ENCODE results near the gene COL17A1. TPM values are rescaled to one million over a fixed set of nuclear protein-coding genes. Genes with fewer than 3 reads are reported as not detected.

The COL17A1 gene
- total and polyA plus RNA-seq, 2 experiments from 2014 or later, result 0.18 TPM; not detected in 1

DNA sequence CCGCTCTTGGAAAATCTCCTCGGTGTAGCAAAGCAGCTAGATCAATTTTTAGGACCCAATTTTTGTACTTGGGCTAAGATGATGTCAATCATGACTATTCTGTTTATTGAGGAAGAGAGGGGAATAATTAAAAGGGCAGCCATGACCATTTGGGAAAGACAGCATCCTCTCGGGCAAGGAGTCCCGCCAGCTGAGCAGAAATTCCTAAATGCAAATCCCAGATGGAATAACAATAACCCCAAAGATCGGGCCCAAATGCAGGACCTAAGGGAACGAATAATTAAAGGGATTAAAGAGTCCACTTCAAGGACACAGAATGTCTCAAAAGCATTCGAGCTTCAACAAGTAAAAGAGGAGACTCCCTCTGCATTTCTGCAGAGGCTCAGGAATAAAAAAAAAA, 18.7 kb downstream of the COL17A1 start:
- no peak for DNase-seq (ENCODE audit: low read depth in 1 of 2, low spot score in 1 of 2)
- H3K4me3 ChIP-seq, result no peak overlapping the region
- no peak overlapping the region for H3K27ac ChIP-seq
- TF ChIP-seq, protein P1, sequence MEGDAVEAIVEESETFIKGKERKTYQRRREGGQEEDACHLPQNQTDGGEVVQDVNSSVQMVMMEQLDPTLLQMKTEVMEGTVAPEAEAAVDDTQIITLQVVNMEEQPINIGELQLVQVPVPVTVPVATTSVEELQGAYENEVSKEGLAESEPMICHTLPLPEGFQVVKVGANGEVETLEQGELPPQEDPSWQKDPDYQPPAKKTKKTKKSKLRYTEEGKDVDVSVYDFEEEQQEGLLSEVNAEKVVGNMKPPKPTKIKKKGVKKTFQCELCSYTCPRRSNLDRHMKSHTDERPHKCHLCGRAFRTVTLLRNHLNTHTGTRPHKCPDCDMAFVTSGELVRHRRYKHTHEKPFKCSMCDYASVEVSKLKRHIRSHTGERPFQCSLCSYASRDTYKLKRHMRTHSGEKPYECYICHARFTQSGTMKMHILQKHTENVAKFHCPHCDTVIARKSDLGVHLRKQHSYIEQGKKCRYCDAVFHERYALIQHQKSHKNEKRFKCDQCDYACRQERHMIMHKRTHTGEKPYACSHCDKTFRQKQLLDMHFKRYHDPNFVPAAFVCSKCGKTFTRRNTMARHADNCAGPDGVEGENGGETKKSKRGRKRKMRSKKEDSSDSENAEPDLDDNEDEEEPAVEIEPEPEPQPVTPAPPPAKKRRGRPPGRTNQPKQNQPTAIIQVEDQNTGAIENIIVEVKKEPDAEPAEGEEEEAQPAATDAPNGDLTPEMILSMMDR (IDR thresholded peaks at IDR 0.05; ENCODE audit: low read depth, low read length), result no peak
- H3K27me3 ChIP-seq, result no peaks in the 10 kb centered on the region
- peaks cover 16% of the 10 kb centered on the region for H3K4me1 ChIP-seq (ENCODE audit: low read depth)
- H3K36me3 ChIP-seq, result no peaks in the 10 kb centered on the region
- H3K9me3 ChIP-seq (ENCODE audit: low read depth), result no peaks in the 10 kb centered on the region

DNA sequence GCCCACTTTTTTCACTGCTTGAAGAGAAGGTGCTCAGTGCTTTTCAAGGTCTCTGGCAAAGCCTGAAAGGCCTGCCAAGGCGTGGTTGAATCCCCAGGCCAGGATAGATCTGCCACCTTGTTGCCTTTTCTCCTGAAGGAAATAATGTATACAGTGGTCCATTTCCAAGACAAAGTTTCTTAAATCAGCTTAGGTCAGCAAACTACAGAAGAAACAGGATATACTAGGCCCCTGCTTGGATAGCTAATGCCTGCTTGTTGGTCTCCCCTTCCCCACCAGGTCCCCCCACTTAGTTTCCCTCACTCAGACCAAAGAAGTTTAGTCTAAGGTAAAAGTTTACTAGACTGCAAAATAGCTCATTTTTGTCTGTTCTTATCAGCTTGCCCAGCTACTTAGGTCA, 19.9 kb downstream of the COL17A1 start:
- H3K9me3 ChIP-seq (ENCODE audit: low read depth), result no peaks in the 10 kb centered on the region
- H3K27me3 ChIP-seq, result no peaks in the 10 kb centered on the region
- H3K27ac ChIP-seq, result no peak overlapping the region
- no peak for DNase-seq (ENCODE audit: low read depth in 1 of 2, low spot score in 1 of 2)
- TF ChIP-seq, protein P1 (IDR thresholded peaks at IDR 0.05; ENCODE audit: low read depth, low read length), result no peak
- H3K36me3 ChIP-seq, result no peaks in the 10 kb centered on the region
- peaks cover 16% of the 10 kb centered on the region for H3K4me1 ChIP-seq (ENCODE audit: low read depth)
- no peak overlapping the region for H3K4me3 ChIP-seq

DNA sequence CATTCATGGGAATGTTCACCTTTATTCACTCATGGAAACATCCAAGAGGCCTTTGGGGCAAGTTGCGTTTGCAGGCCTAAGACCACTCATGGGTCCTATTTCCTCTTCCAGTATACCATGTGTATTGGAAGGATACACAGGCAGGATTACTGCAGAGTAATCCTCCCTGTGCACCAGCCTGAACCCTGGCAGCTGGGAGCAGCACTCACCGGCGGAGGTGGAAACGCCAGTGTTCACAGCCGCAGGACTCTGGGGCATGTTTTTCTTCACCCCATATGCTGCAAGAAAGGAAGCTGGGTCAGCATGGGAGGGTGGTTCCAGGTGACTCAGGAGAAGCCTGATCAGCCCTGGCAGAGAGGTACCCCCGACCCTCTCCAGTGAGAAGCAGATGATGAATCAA, 24.5 kb downstream of the COL17A1 start:
- Histone ChIP-seq H3K9me3 (ENCODE audit: low read depth) (no peaks in the 10 kb centered on the region), H3K36me3 (no peaks in the 10 kb centered on the region), H3K27me3 (no peaks in the 10 kb centered on the region), H3K27ac (no peak overlapping the region), H3K4me3 (no peak overlapping the region), H3K4me1 (ENCODE audit: low read depth) (peaks cover 5% of the 10 kb centered on the region)
- no peak for DNase-seq (ENCODE audit: low read depth in 1 of 2, low spot score in 1 of 2)
- TF ChIP-seq, protein P1 (IDR thresholded peaks at IDR 0.05; ENCODE audit: low read depth, low read length), result no peak

DNA sequence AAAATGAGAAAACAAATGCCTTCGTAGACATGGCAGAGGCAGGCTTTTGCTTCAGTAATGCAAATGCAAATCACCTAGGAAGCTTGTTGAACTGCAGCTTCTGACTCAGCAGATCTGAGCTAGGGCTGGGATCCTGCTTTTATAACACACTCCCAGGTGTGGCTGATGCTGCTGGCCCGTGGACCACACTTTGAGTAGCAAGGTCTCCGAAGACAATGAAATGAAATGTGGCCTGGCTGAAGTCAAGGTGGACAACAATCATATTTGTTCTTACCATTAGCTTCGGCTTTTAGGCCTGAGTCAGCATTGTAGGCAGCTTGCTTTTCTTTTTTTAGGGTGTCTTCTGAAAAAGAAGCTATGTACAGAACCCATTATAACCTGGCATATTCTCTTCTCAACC, 26.3 kb downstream of the COL17A1 start:
- Histone ChIP-seq H3K4me1 (ENCODE audit: low read depth) (no peaks in the 10 kb centered on the region), H3K27ac (no peak overlapping the region), H3K36me3 (no peaks in the 10 kb centered on the region), H3K9me3 (ENCODE audit: low read depth) (no peaks in the 10 kb centered on the region), H3K4me3 (no peak overlapping the region), H3K27me3 (no peaks in the 10 kb centered on the region)
- DNase-seq (ENCODE audit: low read depth in 1 of 2, low spot score in 1 of 2), result no peak
- TF ChIP-seq, protein P1 (IDR thresholded peaks at IDR 0.05; ENCODE audit: low read depth, low read length), result no peak

DNA sequence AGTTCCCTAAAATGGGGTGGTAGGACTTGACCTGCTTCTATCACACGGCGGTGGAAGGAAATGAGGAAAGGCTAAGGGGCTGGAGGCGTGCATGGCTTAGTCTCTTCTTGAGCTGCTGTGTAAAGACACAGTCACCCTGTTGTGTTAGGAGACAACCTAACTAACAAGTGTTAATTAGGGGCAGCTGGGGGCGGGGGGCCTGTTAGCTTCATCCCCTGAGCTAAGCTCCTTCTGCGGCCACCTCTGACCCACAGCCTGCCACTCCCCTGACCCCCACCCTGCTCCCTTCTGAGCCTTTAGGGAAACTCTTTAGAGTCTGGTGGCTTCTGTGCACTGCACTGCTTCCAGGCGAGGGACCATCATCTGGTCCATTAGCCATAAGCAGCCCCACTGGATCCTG, 28.0 kb downstream of the COL17A1 start:
- Histone ChIP-seq H3K4me3 (no peak overlapping the region), H3K27ac (no peak overlapping the region), H3K9me3 (ENCODE audit: low read depth) (no peaks in the 10 kb centered on the region), H3K36me3 (no peaks in the 10 kb centered on the region), H3K27me3 (no peaks in the 10 kb centered on the region), H3K4me1 (ENCODE audit: low read depth) (no peaks in the 10 kb centered on the region)
- TF ChIP-seq, protein P1 (IDR thresholded peaks at IDR 0.05; ENCODE audit: low read depth, low read length), result no peak
- no peak for DNase-seq (ENCODE audit: low read depth in 1 of 2, low spot score in 1 of 2)
